ENCODE results near the gene TMEM117.

GRCh38 chr12:43980627-43981191 is 144.8 kb downstream of the TMEM117 start:
- TF ChIP-seq CTCF (conservative IDR thresholded peaks at IDR 0.05; ENCODE audit: low read length) (no peak), EZH2phosphoT487 (IDR thresholded peaks at IDR 0.05; ENCODE audit: borderline replicate concordance, low read depth, low read length) (no peak)

Data from OCI-LY7 (cell line).